ENCODE results near the gene MBOAT2. TPM values are rescaled to one million over a fixed set of nuclear protein-coding genes. Genes with fewer than 3 reads are reported as not detected.

MBOAT2 gene
- polyA plus RNA-seq, 1 donor (not counting 4 experiments of a cell fraction or from before 2014, with no cell fraction given), result 121 TPM

GRCh38 chr2:8848328-8849100 lies 155.0 kb downstream of the MBOAT2 start:
- Histone ChIP-seq H3K27ac (ENCODE audit: control insufficient read depth, insufficient read depth, low read length) (no peak overlapping the region), H3K4me3 (ENCODE audit: control insufficient read depth in 2 of 3, extremely low read depth in 1 of 3, insufficient read depth in 2 of 3, low read depth in 1 of 3, low read length in 3 of 3) (no peak overlapping the region), H2AFZ (ENCODE audit: control insufficient read depth, low read length) (no peak overlapping the region), H3K79me2 (ENCODE audit: control insufficient read depth, insufficient read depth, low read length) (no peaks in the 10 kb centered on the region), H3K36me3 (ENCODE audit: control insufficient read depth in 2 of 2, extremely low read depth in 1 of 2, insufficient read depth in 2 of 2, low read length in 2 of 2) (no peaks in the 10 kb centered on the region), H3K4me2 (ENCODE audit: control insufficient read depth, extremely low read depth, insufficient read depth, low read depth, low read length) (no peak overlapping the region), H4K20me1 (ENCODE audit: control insufficient read depth, extremely low read depth, insufficient read depth, low read length) (no peaks in the 10 kb centered on the region), H3K27me3 (ENCODE audit: control insufficient read depth, extremely low read depth, insufficient read depth, low read length) (no peaks in the 10 kb centered on the region), H3K9me1 (ENCODE audit: control insufficient read depth, extremely low read depth, insufficient read depth, low read length) (peaks cover 2% of the 10 kb centered on the region), H3K4me1 (ENCODE audit: control insufficient read depth, extremely low read depth, insufficient read depth, low read length) (peaks cover 12% of the 10 kb centered on the region), H3K9me3 (ENCODE audit: control insufficient read depth, low read depth, low read length) (no peaks in the 10 kb centered on the region), H3K9ac (ENCODE audit: control insufficient read depth, extremely low read depth, insufficient read depth, low read length) (no peak overlapping the region)
- DNase-seq (ENCODE audit: low read depth, low spot score) (no peak), FAIRE-seq (no peak)
- no peak for TF ChIP-seq CTCF (optimal IDR thresholded peaks at IDR 0.05 in 1 of 3, IDR thresholded peaks at IDR 0.05 in 1 of 3, conservative IDR thresholded peaks at IDR 0.05 in 1 of 3; ENCODE audit: extremely low read depth in 1 of 3, insufficient read depth in 2 of 3, low read length in 3 of 3)
- TF ChIP-seq EZH2 (IDR thresholded peaks at IDR 0.05; ENCODE audit: low read length), result no peak
- dilution Hi-C loops (cut with MboI; ENCODE audit: extremely low pct_ligation_motif_present, low sequenced_read_pairs), result no loop called here

- dilution Hi-C loops (cut with MboI; ENCODE audit: extremely low pct_ligation_motif_present, low sequenced_read_pairs), result no loop called here
These were observed 156.1 kb downstream of the MBOAT2 start for GRCh38 chr2:8847400-8847799.

More at GRCh38 chr2:8847400-8847799, 156.1 kb downstream of the MBOAT2 start:
- DNase-seq (ENCODE audit: low read depth, low spot score) (no peak), FAIRE-seq (no peak)
- H4K20me1 ChIP-seq (ENCODE audit: control insufficient read depth, extremely low read depth, insufficient read depth, low read length), result no peaks in the 10 kb centered on the region
- peaks cover 2% of the 10 kb centered on the region for H3K9me1 ChIP-seq (ENCODE audit: control insufficient read depth, extremely low read depth, insufficient read depth, low read length)
- no peak overlapping the region for H2AFZ ChIP-seq (ENCODE audit: control insufficient read depth, low read length)
- TF ChIP-seq CTCF (optimal IDR thresholded peaks at IDR 0.05 in 1 of 3, IDR thresholded peaks at IDR 0.05 in 1 of 3, conservative IDR thresholded peaks at IDR 0.05 in 1 of 3; ENCODE audit: extremely low read depth in 1 of 3, insufficient read depth in 2 of 3, low read length in 3 of 3), result no peak
- no peak for TF ChIP-seq EZH2 (IDR thresholded peaks at IDR 0.05; ENCODE audit: low read length)
- H3K4me1 ChIP-seq (ENCODE audit: control insufficient read depth, extremely low read depth, insufficient read depth, low read length), result peaks cover 12% of the 10 kb centered on the region
- H3K9me3 ChIP-seq (ENCODE audit: control insufficient read depth, low read depth, low read length), result no peaks in the 10 kb centered on the region
- no peak overlapping the region for H3K27ac ChIP-seq (ENCODE audit: control insufficient read depth, insufficient read depth, low read length)
- no peak overlapping the region for H3K4me3 ChIP-seq (ENCODE audit: control insufficient read depth in 2 of 3, extremely low read depth in 1 of 3, insufficient read depth in 2 of 3, low read depth in 1 of 3, low read length in 3 of 3)
- no peaks in the 10 kb centered on the region for H3K36me3 ChIP-seq (ENCODE audit: control insufficient read depth in 2 of 2, extremely low read depth in 1 of 2, insufficient read depth in 2 of 2, low read length in 2 of 2)
- H3K4me2 ChIP-seq (ENCODE audit: control insufficient read depth, extremely low read depth, insufficient read depth, low read depth, low read length), result no peak overlapping the region
- no peaks in the 10 kb centered on the region for H3K79me2 ChIP-seq (ENCODE audit: control insufficient read depth, insufficient read depth, low read length)
- no peak overlapping the region for H3K9ac ChIP-seq (ENCODE audit: control insufficient read depth, extremely low read depth, insufficient read depth, low read length)
- H3K27me3 ChIP-seq (ENCODE audit: control insufficient read depth, extremely low read depth, insufficient read depth, low read length), result no peaks in the 10 kb centered on the region

Data from keratinocyte (primary cell).